HL-60 (cell line): ENCODE measurements around the gene TLE2.

Experiments
- GABPA ChIP-seq: IDR thresholded peaks from 2 replicates; pipeline ENCODE4 v1.6.1; 2012; ENCODE audit warnings: low read depth
- POLR2AphosphoS5 ChIP-seq: IDR thresholded peaks from 2 replicates; pipeline ENCODE4 v1.6.1; 2012; ENCODE audit warnings: low read depth
- TF ChIP-seq, protein P1 (sequence below): IDR thresholded peaks from one replicate; pipeline ENCODE4 v1.5.1; 2011; ENCODE audit warnings: low read length, control low read depth, inconsistent platforms; ENCODE audit not compliant: insufficient read depth
- TF ChIP-seq, protein P2 (sequence below): IDR thresholded peaks from 2 replicates; pipeline ENCODE4 v1.6.1; 2012; ENCODE audit warnings: low read depth; ENCODE audit not compliant: insufficient replicate concordance

DNA sequence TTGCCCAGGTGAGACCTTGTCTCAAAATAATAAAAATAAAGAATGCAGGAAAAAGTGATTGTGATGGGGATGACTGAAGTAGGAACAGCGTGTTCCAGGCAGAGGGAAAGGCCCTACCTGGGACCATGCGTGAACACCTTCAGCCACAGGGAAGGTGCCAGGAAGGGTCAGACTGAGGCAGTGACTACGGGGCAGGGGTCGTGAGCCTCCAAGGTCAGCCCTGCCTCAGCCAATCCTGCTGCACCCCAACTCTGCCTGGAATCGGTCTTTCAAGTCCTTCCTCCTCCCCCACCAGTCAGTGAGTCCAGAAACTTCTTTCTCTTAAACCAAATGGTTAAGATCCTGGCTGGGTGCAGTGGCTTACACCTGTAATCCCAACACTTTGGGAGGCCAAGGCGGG is 16.1 kb upstream of the TLE2 start:
- TF ChIP-seq, protein P1, sequence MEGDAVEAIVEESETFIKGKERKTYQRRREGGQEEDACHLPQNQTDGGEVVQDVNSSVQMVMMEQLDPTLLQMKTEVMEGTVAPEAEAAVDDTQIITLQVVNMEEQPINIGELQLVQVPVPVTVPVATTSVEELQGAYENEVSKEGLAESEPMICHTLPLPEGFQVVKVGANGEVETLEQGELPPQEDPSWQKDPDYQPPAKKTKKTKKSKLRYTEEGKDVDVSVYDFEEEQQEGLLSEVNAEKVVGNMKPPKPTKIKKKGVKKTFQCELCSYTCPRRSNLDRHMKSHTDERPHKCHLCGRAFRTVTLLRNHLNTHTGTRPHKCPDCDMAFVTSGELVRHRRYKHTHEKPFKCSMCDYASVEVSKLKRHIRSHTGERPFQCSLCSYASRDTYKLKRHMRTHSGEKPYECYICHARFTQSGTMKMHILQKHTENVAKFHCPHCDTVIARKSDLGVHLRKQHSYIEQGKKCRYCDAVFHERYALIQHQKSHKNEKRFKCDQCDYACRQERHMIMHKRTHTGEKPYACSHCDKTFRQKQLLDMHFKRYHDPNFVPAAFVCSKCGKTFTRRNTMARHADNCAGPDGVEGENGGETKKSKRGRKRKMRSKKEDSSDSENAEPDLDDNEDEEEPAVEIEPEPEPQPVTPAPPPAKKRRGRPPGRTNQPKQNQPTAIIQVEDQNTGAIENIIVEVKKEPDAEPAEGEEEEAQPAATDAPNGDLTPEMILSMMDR = no peak
- TF ChIP-seq, protein P2, sequence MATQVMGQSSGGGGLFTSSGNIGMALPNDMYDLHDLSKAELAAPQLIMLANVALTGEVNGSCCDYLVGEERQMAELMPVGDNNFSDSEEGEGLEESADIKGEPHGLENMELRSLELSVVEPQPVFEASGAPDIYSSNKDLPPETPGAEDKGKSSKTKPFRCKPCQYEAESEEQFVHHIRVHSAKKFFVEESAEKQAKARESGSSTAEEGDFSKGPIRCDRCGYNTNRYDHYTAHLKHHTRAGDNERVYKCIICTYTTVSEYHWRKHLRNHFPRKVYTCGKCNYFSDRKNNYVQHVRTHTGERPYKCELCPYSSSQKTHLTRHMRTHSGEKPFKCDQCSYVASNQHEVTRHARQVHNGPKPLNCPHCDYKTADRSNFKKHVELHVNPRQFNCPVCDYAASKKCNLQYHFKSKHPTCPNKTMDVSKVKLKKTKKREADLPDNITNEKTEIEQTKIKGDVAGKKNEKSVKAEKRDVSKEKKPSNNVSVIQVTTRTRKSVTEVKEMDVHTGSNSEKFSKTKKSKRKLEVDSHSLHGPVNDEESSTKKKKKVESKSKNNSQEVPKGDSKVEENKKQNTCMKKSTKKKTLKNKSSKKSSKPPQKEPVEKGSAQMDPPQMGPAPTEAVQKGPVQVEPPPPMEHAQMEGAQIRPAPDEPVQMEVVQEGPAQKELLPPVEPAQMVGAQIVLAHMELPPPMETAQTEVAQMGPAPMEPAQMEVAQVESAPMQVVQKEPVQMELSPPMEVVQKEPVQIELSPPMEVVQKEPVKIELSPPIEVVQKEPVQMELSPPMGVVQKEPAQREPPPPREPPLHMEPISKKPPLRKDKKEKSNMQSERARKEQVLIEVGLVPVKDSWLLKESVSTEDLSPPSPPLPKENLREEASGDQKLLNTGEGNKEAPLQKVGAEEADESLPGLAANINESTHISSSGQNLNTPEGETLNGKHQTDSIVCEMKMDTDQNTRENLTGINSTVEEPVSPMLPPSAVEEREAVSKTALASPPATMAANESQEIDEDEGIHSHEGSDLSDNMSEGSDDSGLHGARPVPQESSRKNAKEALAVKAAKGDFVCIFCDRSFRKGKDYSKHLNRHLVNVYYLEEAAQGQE = no peak
- TF ChIP-seq POLR2AphosphoS5 = no peak
- no peak for TF ChIP-seq GABPA
